SK-N-DZ (cell line): ENCODE data around the gene ZNF197. TPM values are rescaled to one million over a fixed set of nuclear protein-coding genes. Genes with fewer than 3 reads are reported as not detected.
"Not testable (repeated sequence)": the region's sequence is repeated elsewhere in the genome, so short reads cannot be mapped to it uniquely, and the experiment has no call there.

Source experiments
- DNase-seq: peaks from one replicate; pipeline ENCODE4 v3.0.0-alpha.2; 2015; ENCODE audit warnings: low spot score
- polyA plus RNA-seq, 2 experiments: library from polyadenylated mRNA; depleted of rRNA; stranded (reverse); fragments of >200 nt; gene quantifications; 2 replicates each; pipeline ENCODE4 v1.2.3, GENCODE V29; 2014

The ZNF197 gene
- 7.4 and 14.5 TPM in 2 replicates for polyA plus RNA-seq (2014; cell fraction: cytosol; rRNA removed)
- polyA plus RNA-seq (2014; cell fraction: nucleus; rRNA removed), result 8.9 and 15.8 TPM in 2 replicates

- DNase-seq, result peak; percentile 93
Measured at GRCh38 chr3:44624749-44625480, at the start of gene ZNF197. Gene ZNF197 (plus strand): TSS chr3:44625036. CDS start chr3:44629155, 4,119 bp downstream.

- DNase-seq, result no peak
Measured at GRCh38 chr3:44576613-44577012, 48.2 kb upstream of the ZNF197 start.

DNA sequence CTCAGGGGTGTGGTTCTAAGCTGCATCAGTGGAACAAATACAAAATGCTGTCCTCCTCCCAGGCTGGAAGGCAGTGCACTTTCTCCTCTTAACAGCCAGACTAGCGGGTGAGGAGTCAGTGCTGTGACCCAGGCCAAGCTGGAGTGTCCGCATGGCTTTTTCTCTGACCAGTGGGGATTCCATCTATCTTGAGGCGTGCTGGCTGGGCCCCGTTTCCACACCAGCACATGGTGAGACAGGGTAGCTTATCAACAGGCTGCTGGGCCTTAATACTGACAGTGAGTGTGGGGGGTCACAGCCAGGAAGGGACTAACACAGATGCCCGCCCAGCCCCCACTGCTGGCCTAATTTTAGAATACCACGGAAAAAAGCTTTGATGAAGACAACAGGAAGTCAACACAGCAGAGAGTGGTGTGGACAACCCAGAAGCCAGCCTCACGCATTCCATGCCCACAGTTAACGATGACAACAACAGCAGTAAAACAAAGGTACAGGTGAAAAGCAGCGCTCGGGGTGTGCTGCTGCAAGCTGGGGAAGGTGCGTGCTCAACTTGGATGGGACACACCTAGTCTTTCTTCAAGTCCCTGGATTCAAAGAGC is 47.4 kb upstream of the ZNF197 start:
- not testable (repeated sequence) for DNase-seq

DNA sequence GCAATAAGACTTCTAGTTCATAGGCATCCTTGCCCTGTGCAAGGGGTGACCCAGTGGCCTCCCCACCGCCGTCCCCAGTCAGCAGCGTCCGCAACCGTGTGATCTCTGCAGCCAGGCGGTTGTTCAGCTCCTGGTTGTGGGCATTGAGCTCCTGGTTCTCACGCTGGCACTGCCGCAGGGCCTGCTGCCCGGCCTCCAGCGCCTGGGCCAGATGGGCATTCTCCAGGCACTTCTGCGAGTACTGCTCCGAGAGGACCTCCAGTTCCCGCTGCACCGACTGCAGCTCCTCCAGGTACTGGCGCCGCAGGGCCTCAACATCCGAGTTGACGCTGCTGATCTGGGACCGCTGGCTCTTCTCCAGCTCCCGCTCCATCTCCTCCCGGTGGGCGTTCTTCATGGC is 46.5 kb upstream of the ZNF197 start:
- not testable (repeated sequence) for DNase-seq

DNA sequence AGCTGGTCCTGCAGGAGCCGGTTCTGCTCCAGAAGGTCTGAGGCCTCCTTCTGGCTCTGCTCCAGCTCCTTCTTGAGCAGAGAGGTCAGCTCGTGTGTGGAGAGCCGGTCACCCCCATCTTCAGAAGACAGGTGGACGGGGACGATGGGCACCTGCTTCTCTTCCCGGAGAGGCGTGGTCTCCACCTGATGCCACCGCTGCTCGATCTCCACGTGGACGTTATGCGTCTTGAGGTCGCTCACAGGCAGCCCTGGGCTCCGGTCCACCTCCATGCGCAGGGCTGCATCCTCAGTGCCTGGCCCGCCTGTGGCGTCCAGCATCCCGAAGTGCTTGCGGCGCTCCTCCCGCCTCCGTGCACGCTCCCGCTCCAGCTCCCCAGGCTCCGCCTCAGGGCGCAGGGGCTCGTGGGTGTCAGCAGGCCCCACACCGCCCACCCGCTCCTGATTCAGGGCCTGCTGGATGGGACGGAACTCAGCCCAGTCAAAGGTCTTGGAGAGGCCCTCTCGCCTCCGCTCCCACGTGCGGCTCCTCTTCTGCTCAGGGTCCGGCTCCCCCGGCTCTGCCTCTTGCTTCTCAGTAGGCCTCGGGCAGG is 45.8 kb upstream of the ZNF197 start:
- not testable (repeated sequence) for DNase-seq

DNA sequence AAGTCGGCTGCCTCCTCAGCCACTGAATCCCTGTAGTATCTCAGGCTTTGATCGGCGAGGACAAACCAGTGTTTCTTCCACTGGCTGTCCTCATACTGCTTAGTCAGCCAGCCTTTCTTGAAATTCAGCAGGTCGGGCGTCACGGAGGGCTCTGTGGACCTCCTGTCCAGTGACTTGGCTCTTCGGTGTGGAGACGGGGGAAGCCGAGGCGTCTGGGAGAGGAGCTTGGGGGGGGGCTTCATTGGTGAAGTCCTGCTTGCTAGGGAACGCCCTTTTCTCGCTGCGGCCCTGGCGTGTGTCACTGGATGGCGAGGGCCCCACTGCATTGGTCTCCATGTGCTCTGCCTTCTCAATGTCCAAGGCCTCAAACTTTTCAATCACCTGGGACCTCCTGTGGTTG is 45.1 kb upstream of the ZNF197 start:
- DNase-seq, result not testable (repeated sequence)

DNA sequence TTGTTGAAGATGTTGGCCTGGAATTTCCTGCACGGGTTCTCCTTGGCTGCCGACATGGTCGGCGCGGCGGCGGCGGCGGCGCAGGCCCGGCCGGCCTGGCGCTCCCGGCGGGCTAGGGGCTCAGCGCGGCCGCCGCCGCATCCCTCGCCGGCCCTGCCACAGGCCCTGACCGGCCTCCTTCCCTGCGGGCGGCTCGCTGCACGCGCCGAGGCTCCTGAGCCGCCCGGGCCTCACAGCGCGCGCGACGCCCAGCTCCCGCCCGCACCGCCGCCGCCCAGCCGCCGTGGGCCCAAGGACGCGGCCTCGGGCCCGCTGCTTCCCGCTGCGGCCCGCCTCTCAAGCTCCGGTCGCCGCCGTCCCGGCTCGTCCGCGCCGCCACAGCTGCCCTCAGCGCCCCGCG is 43.9 kb upstream of the ZNF197 start:
- not testable (repeated sequence) for DNase-seq

DNA sequence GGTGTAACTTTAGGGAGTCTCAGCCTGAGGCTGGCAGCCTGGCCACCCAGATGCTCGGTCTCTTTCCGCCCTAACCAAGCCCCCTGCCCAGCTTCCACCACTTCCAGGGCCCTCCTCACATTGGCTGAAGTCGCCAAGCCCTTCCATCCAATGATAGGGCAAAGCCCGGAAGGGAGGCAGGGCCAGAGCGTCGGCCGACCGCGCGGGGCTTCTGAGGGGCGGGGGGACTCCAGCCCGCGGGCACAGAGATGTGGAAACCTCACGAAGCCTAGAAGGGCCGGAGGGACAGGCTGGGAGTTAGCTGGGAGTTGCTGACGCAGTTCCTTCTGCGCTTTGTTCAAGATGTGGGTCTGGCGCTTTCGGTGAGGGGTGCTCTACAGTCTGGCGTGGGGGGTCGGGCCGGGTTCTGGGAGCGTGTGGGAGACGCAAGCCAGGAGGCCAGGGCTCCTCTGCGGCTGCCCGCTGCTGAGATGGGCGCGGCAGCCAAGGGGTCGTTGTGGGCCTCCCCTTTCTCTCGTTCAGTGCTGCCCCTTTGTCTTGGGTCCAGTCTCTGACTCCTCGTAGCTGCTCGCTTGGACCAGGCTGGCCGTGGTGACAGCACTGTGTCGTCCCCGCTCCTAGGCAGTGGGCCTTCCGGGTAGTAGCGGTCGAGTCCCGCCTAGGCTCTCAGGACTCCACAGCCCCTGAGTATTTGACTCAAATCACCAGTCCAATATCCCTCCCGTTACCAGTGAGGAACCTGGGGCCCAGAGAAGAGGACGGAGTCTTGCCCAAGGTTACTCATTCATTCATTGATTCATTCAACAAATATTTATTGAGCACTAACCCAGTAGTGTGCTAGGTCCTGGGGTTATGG is 40.0 kb upstream of the ZNF197 start, which contains the start of gene ZNF660:
Gene ZNF660 (plus strand): TSS at position 319 of the 856 bp plus-strand sequence. CDS start 9,230 bp downstream, outside the sequence.
- DNase-seq, result peak; percentile 88

GRCh38 chr3:44596621-44597020 is 28.2 kb upstream of the ZNF197 start:
- DNase-seq, result no peak

DNA sequence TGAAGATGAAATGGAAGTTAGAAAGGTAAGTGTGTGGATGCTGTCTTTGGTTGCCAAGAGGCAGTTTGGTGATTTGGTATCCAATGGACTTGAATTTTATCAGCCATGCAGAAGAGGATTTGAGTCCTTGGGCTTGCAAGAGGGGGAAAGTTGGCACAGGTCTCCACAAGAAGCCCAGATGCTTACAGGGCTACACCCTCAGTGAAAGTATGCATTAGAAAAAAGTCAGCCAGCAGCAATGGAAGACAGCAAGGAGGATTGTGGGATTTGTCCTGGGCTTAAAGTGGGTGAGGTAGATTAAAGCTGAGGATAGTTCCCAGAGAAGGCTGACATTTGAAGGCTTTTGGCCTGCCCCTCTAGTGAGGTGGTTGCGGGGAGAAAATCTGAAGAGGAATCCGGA is 23.1 kb upstream of the ZNF197 start:
- no peak for DNase-seq

DNA sequence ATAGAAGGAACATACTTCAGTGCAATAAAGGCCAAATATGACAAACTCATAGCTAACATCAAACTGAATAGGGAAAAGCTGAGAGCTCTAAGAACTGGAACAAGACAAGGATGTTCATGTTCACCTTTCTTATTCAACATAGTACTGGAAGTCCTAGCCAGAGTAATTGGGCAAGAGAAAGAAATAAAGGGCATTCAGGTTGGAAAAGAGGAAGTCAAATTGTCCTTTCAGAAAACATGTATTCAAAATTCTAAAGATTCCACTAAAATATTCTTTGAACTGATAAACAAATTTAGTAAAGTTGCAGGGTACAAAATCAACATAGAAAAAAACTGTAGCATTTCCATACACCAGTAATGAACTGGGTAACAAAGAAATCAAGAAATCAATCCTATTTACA is 12.2 kb upstream of the ZNF197 start:
- no peak for DNase-seq

DNA sequence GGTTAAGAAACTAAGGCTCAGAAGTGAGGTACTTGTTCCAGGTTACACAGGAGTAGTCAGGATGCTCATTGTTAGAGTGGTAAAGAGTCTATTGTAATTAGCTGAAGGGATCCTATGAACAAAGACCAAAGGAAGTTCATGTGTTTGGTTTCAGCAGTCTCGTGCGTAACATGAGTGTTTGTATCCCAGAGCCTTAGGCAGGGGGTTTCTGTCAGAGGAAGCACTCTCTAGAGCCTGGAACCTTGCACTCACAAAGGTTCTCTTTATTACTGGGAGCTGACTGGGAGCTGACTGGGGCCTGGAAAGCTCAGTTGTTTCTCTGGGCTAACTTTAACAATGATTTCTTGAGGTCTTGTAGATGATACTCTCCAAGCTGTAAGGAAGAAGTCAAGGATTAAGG is 3.9 kb downstream of the ZNF197 start:
- no peak for DNase-seq

DNA sequence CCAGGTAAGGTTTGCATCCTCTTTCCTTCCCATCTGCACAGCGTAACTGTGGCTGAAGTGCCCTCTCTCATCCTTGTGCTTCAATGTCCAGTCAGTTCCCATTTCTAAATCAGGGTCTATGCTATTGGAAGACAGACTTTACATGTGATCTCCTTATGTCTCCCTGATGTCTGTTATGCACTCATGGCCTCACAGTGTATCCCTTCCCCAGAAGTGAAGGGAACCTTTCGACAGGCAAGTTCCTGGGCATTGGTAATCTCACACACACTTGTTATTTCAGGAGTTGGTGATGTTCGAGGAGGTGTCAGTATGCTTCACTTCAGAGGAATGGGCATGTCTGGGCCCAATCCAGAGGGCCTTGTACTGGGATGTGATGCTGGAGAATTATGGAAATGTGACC is 7.4 kb downstream of the ZNF197 start:
- no peak for DNase-seq

- no peak for DNase-seq
Measured at GRCh38 chr3:44642337-44642736, 17.5 kb downstream of the ZNF197 start.

GRCh38 chr3:44643024-44643423 is 18.2 kb downstream of the ZNF197 start:
- no peak for DNase-seq

DNA sequence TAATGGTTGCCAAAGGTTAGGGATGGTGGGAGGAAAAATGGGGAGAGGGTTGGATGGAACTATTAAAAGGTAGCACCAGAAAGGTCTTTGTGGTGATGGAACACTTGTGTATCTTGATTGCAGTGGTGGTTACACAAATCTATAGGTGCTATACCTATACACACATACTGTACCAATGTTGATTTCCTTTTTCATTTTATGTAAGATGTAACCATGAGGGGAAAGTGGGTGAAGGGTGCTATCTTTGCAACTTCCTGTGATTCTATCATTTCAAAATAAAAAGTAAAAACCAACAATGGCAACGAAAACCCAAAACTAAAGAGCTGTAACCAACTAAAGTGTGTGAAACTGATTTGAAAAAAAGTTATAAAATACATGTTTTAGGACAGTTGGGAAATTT is 22.9 kb downstream of the ZNF197 start:
- no peak for DNase-seq

DNA sequence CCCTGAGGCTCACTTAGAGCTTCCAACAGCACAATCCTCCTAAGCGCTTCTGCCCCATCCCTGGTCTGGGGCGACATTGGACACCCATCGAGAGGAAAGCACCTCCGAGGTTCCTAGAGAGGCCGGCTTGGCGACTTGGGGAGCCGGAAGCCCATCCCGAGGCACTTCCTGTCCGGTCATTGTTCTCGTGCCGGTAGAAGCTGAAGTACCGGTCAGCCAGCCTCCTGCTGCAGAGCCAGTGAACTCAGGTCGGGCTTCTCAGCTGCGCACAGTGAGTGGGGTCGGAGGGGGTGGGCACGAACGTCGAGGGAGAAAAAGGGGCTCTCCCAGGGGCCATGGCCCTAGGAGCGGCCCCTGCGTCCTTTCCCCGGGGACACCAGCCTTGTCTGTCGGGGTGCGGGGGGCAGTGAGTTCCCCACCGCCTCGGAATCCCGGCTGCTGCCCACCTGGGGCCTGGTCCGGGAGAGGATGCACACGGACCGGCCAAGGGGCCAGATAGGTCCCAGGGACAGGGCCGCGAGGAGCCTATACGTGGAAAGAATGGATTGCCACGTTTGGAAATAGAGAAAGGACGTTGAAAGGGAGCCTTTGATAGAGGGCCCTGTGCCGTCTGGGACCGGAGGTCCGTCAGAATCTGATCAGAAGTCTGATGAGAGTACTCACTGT is 23.9 kb downstream of the ZNF197 start, which contains the start of gene ZNF35:
Gene ZNF35 (plus strand): TSS at position 169 of the 666 bp plus-strand sequence. CDS start 2,336 bp downstream, outside the sequence.
- peak; percentile 90 for DNase-seq

- DNase-seq, result no peak
Measured at GRCh38 chr3:44649709-44650108, 24.9 kb downstream of the ZNF197 start.

DNA sequence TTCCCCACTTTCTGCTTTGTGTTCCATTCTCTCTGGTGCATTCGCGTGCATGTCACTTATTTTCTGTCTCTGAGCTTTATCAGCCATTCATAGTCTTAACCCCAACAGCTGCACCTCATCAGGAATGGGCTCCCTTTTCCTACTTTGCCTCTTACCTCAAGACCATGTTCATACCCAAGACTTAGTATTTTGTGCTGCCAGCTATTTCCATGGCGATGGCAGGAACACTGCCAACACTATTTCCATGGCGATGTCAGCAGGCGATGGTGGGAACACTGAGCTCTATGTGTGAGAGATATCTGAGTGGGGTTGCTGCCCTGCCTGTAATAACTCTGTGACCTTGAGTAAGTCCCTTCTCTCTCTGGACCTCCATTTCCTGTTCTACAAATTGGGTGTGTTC is 29.2 kb downstream of the ZNF197 start:
- DNase-seq, result no peak

- no peak for DNase-seq
Measured at GRCh38 chr3:44659015-44659414, 34.2 kb downstream of the ZNF197 start.

DNA sequence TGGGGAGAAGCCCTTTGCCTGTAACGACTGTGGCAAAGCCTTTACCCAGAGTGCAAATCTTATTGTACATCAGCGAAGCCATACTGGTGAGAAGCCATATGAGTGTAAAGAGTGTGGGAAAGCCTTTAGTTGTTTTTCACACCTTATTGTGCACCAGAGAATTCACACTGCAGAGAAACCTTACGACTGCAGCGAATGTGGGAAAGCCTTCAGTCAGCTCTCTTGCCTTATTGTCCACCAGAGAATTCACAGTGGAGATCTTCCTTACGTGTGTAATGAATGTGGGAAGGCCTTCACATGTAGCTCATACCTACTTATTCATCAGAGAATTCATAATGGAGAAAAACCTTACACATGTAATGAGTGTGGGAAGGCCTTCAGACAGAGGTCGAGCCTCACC is 34.6 kb downstream of the ZNF197 start:
- no peak for DNase-seq
